ENCODE measurements around the gene GATAD1.
"Not testable (repeated sequence)": the region's sequence is repeated elsewhere in the genome, so short reads cannot be mapped to it uniquely, and the experiment has no call there.

The GATAD1 gene

GRCh38 chr7:92423710-92424131 lies 23.6 kb upstream of the GATAD1 start:
- Mint-ChIP-seq H3K36me3 (ENCODE audit: low read depth) (no peaks in the 10 kb centered on the region), H3K4me1 (ENCODE audit: low read depth) (peaks cover 12% of the 10 kb centered on the region), H3K27me3 (ENCODE audit: low read depth) (peaks cover 2% of the 10 kb centered on the region), H3K9me3 (no peaks in the 10 kb centered on the region), H3K27ac (no peak overlapping the region), H3K4me3 (peak overlapping the region; percentile 43)
- DNase-seq (ENCODE audit: low spot score), result no peak

DNA sequence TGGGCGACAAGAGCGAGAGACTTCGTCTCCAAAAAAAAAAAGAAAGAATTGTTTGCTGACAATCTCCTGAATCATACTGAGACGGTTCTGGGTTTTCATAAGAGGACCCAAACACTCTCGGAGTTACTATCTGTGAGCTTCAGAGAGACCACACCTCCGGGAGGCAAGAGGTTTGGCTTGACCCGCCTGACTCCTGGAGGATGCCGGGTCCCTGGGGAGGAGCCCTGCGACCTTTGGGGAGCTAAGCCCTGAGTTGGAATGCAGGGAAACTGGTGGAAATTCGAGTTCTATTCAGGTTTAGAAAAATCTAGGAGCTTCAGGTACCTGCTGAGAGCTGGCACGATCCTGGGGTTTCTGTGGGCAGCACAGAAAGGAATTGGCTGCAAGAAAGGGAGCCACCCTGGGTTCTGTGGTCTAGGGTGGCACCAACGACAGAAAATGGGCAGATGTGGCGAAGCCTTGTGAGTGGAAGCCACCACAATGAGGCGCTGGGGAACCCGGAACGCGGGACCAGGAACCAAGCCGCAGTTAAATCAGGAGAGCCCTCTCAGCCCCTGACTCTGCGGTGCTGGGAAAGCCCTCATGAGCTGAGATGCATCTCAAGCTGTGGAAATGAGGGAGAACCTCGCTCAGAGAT lies 21.9 kb upstream of the GATAD1 start:
- Mint-ChIP-seq H3K36me3 (ENCODE audit: low read depth) (no peaks in the 10 kb centered on the region), H3K4me3 (peak overlapping the region; percentile 49), H3K27ac (no peak overlapping the region), H3K27me3 (ENCODE audit: low read depth) (peaks cover 4% of the 10 kb centered on the region), H3K4me1 (ENCODE audit: low read depth) (peaks cover 17% of the 10 kb centered on the region), H3K9me3 (no peaks in the 10 kb centered on the region)
- no peak for DNase-seq (ENCODE audit: low spot score)

- DNase-seq (ENCODE audit: low spot score), result no peak
- H3K9me3 Mint-ChIP-seq, result no peaks in the 10 kb centered on the region
- H3K36me3 Mint-ChIP-seq (ENCODE audit: low read depth), result no peaks in the 10 kb centered on the region
- no peak overlapping the region for H3K27ac Mint-ChIP-seq
- peaks cover 4% of the 10 kb centered on the region for H3K27me3 Mint-ChIP-seq (ENCODE audit: low read depth)
- H3K4me3 Mint-ChIP-seq, result no peak overlapping the region
- H3K4me1 Mint-ChIP-seq (ENCODE audit: low read depth), result peaks cover 17% of the 10 kb centered on the region
These were observed 20.1 kb upstream of the GATAD1 start for GRCh38 chr7:92427193-92427592.

- Mint-ChIP-seq H3K9me3 (no peaks in the 10 kb centered on the region), H3K36me3 (ENCODE audit: low read depth) (no peaks in the 10 kb centered on the region), H3K4me1 (ENCODE audit: low read depth) (peaks cover 5% of the 10 kb centered on the region), H3K27ac (no peak overlapping the region), H3K4me3 (no peak overlapping the region), H3K27me3 (ENCODE audit: low read depth) (peaks cover 4% of the 10 kb centered on the region)
- DNase-seq (ENCODE audit: low spot score), result no peak
These were observed 14.9 kb upstream of the GATAD1 start for GRCh38 chr7:92432299-92432946.

GRCh38 chr7:92433019-92433418 lies 14.3 kb upstream of the GATAD1 start:
- no peak overlapping the region for H3K4me3 Mint-ChIP-seq
- no peaks in the 10 kb centered on the region for H3K9me3 Mint-ChIP-seq
- H3K27me3 Mint-ChIP-seq (ENCODE audit: low read depth), result peaks cover 4% of the 10 kb centered on the region
- no peak for DNase-seq (ENCODE audit: low spot score)
- peaks cover 5% of the 10 kb centered on the region for H3K4me1 Mint-ChIP-seq (ENCODE audit: low read depth)
- H3K36me3 Mint-ChIP-seq (ENCODE audit: low read depth), result no peaks in the 10 kb centered on the region
- no peak overlapping the region for H3K27ac Mint-ChIP-seq

DNA sequence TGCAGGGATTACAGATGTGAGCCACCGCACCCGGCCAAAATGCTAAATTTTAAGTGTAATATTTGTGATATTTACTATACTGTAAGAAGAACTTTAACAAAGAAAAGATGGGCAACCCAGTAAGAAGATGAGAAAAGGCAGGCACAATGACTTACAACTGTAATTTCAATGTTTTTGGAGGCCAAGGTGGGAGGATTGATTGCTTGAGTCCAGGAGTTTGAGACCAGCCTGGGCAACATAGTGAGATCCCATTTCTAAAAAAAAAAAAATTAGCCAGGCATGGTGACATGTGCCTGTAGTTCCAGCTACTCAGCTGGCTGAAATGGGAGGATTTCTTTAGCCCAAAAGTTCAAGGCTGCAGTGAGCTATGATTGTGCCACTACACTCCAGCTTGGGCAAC lies 11.7 kb upstream of the GATAD1 start:
- no peak for DNase-seq (ENCODE audit: low spot score)
- Mint-ChIP-seq H3K4me1 (ENCODE audit: low read depth) (no peaks in the 10 kb centered on the region), H3K27ac (no peak overlapping the region), H3K9me3 (no peaks in the 10 kb centered on the region), H3K4me3 (no peak overlapping the region), H3K27me3 (ENCODE audit: low read depth) (peaks cover 12% of the 10 kb centered on the region), H3K36me3 (ENCODE audit: low read depth) (no peaks in the 10 kb centered on the region)

DNA sequence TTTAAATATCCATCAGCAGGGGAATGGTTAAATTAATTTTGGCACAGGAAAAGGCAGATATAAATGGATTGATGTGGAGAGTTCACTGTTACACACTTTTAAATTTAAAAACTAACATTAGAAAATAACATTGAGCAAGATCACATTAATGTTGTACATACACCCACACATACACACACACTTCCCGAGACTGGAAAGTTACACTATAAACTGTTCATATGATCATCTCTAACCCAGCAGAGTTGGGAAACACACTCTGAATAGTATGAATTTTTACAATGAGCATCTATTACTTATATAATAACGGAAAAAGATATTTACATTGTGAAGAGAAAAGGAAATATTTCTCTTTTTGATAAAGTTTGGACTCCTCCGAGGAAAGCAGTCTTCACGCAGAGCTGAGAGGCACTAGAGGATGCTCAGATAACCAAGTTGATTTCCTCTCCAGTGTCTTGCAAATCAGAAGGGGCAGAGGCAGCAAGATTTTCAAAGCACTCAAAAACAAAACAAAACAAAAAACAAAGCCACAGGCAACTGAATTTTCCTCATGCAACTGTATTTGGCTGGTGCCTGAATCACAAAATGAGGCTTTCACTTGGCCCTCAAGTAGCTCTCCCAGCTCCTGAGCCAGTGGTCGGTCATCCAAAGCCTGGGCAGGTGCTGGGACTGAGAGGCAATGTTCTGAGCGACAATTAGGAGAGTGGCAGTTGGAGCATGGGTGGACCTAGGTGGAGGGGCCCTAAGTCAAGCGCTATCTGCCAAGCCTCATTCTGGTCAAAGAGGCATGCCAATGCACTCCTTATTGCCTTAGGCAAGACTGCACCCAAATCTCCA lies 10.5 kb upstream of the GATAD1 start:
- H3K4me1 Mint-ChIP-seq (ENCODE audit: low read depth), result no peaks in the 10 kb centered on the region
- no peaks in the 10 kb centered on the region for H3K36me3 Mint-ChIP-seq (ENCODE audit: low read depth)
- peaks cover 14% of the 10 kb centered on the region for H3K27me3 Mint-ChIP-seq (ENCODE audit: low read depth)
- H3K4me3 Mint-ChIP-seq, result no peak overlapping the region
- no peak for DNase-seq (ENCODE audit: low spot score)
- no peaks in the 10 kb centered on the region for H3K9me3 Mint-ChIP-seq
- no peak overlapping the region for H3K27ac Mint-ChIP-seq

DNA sequence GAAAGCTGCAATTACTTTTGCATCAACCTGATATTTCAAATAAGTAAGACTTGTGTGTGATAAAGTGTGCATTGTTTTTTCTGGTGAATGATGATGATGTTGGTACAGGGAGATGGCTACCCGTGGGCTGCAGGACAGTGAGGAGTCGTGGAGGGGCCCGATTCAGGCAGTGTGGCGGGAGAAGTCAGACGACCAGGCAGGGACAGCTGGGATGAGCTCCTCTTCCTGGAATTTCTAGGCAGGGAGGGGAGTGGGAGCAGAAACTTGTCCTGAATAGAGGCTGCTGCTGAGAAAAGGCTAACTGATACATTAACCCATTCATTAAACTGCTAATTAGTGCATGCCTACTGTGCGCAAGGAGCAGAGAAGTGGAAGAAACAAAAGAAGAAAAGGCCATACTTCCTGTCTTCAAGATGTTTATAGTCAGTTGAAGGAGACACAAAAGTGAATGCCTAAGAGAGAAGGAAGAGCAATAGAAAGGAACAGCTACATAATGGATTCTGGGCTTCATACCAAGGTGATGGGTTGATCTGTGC lies 9.3 kb upstream of the GATAD1 start:
- no peak overlapping the region for H3K27ac Mint-ChIP-seq
- H3K9me3 Mint-ChIP-seq, result no peaks in the 10 kb centered on the region
- H3K27me3 Mint-ChIP-seq (ENCODE audit: low read depth), result peaks cover 21% of the 10 kb centered on the region
- H3K36me3 Mint-ChIP-seq (ENCODE audit: low read depth), result no peaks in the 10 kb centered on the region
- no peak for DNase-seq (ENCODE audit: low spot score)
- H3K4me1 Mint-ChIP-seq (ENCODE audit: low read depth), result no peaks in the 10 kb centered on the region
- H3K4me3 Mint-ChIP-seq, result no peak overlapping the region

GRCh38 chr7:92442720-92443119 lies 4.6 kb upstream of the GATAD1 start:
- not testable (repeated sequence) for H3K27ac Mint-ChIP-seq; H3K4me3 Mint-ChIP-seq; H3K36me3 Mint-ChIP-seq (ENCODE audit: low read depth); H3K4me1 Mint-ChIP-seq (ENCODE audit: low read depth); DNase-seq (ENCODE audit: low spot score); H3K9me3 Mint-ChIP-seq
- H3K27me3 Mint-ChIP-seq (ENCODE audit: low read depth), result peaks cover 19% of the 10 kb centered on the region

- H3K9me3 Mint-ChIP-seq, result no peaks in the 10 kb centered on the region
- no peak for DNase-seq (ENCODE audit: low spot score)
- H3K4me3 Mint-ChIP-seq, result peak overlapping the region; percentile 82
- H3K36me3 Mint-ChIP-seq (ENCODE audit: low read depth), result peaks cover 8% of the 10 kb centered on the region
- peaks cover 7% of the 10 kb centered on the region for H3K27me3 Mint-ChIP-seq (ENCODE audit: low read depth)
- H3K27ac Mint-ChIP-seq, result peak overlapping the region; percentile 92
- peaks cover 9% of the 10 kb centered on the region for H3K4me1 Mint-ChIP-seq (ENCODE audit: low read depth)
These were observed 375 bp upstream of the GATAD1 start for GRCh38 chr7:92446869-92447344.

DNA sequence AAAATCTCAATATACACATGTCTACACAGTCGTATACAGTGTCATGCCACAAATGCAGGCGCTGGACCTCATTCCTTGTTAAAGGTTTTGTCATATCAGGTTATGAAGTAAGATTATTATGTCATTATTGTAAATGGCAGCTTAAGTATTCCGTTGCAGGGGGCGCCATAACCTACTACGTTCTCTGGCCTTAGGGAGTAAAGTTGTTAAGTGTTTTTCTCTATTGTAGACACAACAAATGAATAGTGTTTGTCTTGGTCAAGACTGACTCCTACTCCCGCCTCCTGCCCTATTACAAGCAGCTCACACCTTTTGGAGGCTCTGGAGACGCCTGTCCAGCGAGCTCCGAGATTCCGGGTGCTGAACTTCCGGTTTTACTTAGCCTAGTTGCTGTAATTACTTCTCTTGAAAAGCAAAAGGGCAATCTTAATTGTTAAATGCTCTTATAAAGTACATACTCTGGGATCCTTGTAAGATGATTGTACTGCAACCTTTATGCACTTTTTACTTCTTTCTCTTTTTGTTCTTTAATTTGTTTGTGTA lies 994 bp downstream of the GATAD1 start:
- peaks cover 9% of the 10 kb centered on the region for H3K4me1 Mint-ChIP-seq (ENCODE audit: low read depth)
- peak overlapping the region; percentile 95 for H3K4me3 Mint-ChIP-seq
- H3K36me3 Mint-ChIP-seq (ENCODE audit: low read depth), result peaks cover 8% of the 10 kb centered on the region
- H3K9me3 Mint-ChIP-seq, result no peaks in the 10 kb centered on the region
- peak overlapping the region; percentile 94 for H3K27ac Mint-ChIP-seq
- DNase-seq (ENCODE audit: low spot score), result peak; percentile 45
- no peaks in the 10 kb centered on the region for H3K27me3 Mint-ChIP-seq (ENCODE audit: low read depth)

DNA sequence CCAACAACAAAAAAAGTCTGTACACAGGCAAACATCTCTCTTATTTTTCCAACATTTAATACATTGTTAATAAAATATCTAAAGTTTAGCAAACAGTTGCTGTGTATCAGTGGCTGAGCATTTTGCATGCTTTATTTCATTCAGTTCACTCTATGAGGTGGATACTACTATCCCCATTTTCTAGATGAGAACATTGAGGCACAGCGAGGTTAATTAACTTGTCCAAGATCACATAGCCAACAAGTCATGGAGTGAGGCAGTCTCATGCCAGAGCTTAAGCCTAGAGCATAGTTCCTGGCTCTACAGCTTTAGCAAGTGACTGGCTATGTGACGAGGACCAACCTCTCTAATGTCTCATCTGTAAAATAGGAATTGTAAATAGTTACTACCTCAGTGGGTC lies 4.4 kb downstream of the GATAD1 start:
- Mint-ChIP-seq H3K27me3 (ENCODE audit: low read depth) (no peaks in the 10 kb centered on the region), H3K4me1 (ENCODE audit: low read depth) (peaks cover 8% of the 10 kb centered on the region), H3K9me3 (no peaks in the 10 kb centered on the region), H3K27ac (no peak overlapping the region), H3K36me3 (ENCODE audit: low read depth) (peaks cover 22% of the 10 kb centered on the region), H3K4me3 (no peak overlapping the region)
- no peak for DNase-seq (ENCODE audit: low spot score)

- H3K4me3 Mint-ChIP-seq, result no peak overlapping the region
These were observed 9.0 kb downstream of the GATAD1 start for GRCh38 chr7:92456236-92456635.

DNA sequence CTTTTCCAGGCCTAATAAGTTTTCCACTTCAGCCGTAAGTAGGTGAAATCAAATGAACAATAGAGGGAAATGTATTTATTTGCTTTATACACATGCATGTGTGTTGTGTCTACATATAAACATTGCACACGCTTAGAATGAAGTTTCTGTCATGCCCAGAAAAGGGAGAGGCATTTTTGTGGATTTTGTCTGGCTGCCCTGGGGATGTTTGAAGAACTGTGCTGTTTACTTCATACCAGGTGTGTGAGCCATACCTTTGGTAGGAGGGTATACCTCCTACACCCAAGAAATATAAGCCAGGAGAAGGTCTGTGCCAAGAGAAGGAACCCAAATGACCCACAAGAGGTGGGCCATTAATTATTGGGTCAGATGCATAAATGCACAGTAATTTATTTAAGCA lies 12.8 kb downstream of the GATAD1 start:
- Mint-ChIP-seq H3K9me3 (no peaks in the 10 kb centered on the region), H3K36me3 (ENCODE audit: low read depth) (peaks cover 13% of the 10 kb centered on the region), H3K4me3 (no peak overlapping the region), H3K27me3 (ENCODE audit: low read depth) (no peaks in the 10 kb centered on the region), H3K27ac (no peak overlapping the region), H3K4me1 (ENCODE audit: low read depth) (peaks cover 2% of the 10 kb centered on the region)
- no peak for DNase-seq (ENCODE audit: low spot score)

More at GRCh38 chr7:92456236-92456635, 9.0 kb downstream of the GATAD1 start:
- peaks cover 15% of the 10 kb centered on the region for H3K36me3 Mint-ChIP-seq (ENCODE audit: low read depth)
- H3K4me1 Mint-ChIP-seq (ENCODE audit: low read depth), result no peaks in the 10 kb centered on the region
- DNase-seq (ENCODE audit: low spot score), result no peak
- H3K27me3 Mint-ChIP-seq (ENCODE audit: low read depth), result no peaks in the 10 kb centered on the region
- no peaks in the 10 kb centered on the region for H3K9me3 Mint-ChIP-seq
- no peak overlapping the region for H3K27ac Mint-ChIP-seq

Data from T-helper 2 cell treated with Interferon-gamma antibody and Interleukin-4, amounts not matched to agents 5 μg/mL and 100 μg/mL, for 36 hours (primary cell).